Calu3 (cell line): ENCODE data around the gene RETN. TPM values are rescaled to one million over a fixed set of nuclear protein-coding genes. Genes with fewer than 3 reads are reported as not detected.
A peak's percentile ranks its signal among the peaks of the same experiment; 100 is the strongest.

ENCODE experiments used
- BruUV-seq: library from RNA; stranded (reverse); fragments of 400-500 nt; replicated peaks from 2 replicates; lab custom pipeline; 2021; lab: Mats Ljungman, UMichigan
- CTCF ChIA-PET: fragments of 300-600 bp; sonication (Branson Sonifier 250); formaldehyde crosslinking; loops from one replicate; lab custom pipeline; 2022; ENCODE audit warnings: antibody characterized with exemption; lab: Charles Lee
- DNase-seq: peaks from one replicate; pipeline ENCODE4 v3.0.0; 2022
- H3K27ac Mint-ChIP-seq: one replicate; pipeline ENCODE4 v1.8.0; 2022; ENCODE audit warnings: mixed read lengths; ENCODE audit not compliant: unreplicated experiment
- H3K27me3 Mint-ChIP-seq: one replicate; pipeline ENCODE4 v1.8.0; 2022; ENCODE audit warnings: mixed read lengths; ENCODE audit not compliant: unreplicated experiment
- H3K36me3 Mint-ChIP-seq: one replicate; pipeline ENCODE4 v1.8.0; 2022; ENCODE audit warnings: mild to moderate bottlenecking, moderate library complexity, mixed read lengths; ENCODE audit not compliant: insufficient read depth, unreplicated experiment
- H3K4me1 Mint-ChIP-seq: one replicate; pipeline ENCODE4 v1.8.0; 2022; ENCODE audit warnings: mild to moderate bottlenecking, low read depth, mixed read lengths; ENCODE audit not compliant: unreplicated experiment
- H3K4me3 Mint-ChIP-seq: one replicate; pipeline ENCODE4 v1.8.0; 2022; ENCODE audit warnings: mild to moderate bottlenecking, low read depth, moderate library complexity, mixed read lengths; ENCODE audit not compliant: unreplicated experiment
- H3K9me3 Mint-ChIP-seq: one replicate; pipeline ENCODE4 v1.8.0; 2022; ENCODE audit warnings: low read depth, mixed read lengths; ENCODE audit not compliant: unreplicated experiment
- intact Hi-C: fragments of 100-400 bp; cut with micrococcal nuclease; formaldehyde crosslinking; loops from one replicate; pipeline ENCODE4 v1.10.0; 2022; ENCODE audit not compliant: unreplicated experiment
- total RNA-seq: library from RNA; stranded (reverse); gene quantifications from 2 replicates; pipeline ENCODE4 v1.2.3, GENCODE V29; 2022
- TF ChIP-seq, protein P1 (sequence below): fragments of 200-600 bp; IDR thresholded peaks from one replicate; pipeline ENCODE4 v1.8.0; 2022; ENCODE audit warnings: antibody characterized with exemption; ENCODE audit not compliant: unreplicated experiment

RETN gene
- total RNA-seq, 1 experiment from 2014 or later, result not detected

DNA sequence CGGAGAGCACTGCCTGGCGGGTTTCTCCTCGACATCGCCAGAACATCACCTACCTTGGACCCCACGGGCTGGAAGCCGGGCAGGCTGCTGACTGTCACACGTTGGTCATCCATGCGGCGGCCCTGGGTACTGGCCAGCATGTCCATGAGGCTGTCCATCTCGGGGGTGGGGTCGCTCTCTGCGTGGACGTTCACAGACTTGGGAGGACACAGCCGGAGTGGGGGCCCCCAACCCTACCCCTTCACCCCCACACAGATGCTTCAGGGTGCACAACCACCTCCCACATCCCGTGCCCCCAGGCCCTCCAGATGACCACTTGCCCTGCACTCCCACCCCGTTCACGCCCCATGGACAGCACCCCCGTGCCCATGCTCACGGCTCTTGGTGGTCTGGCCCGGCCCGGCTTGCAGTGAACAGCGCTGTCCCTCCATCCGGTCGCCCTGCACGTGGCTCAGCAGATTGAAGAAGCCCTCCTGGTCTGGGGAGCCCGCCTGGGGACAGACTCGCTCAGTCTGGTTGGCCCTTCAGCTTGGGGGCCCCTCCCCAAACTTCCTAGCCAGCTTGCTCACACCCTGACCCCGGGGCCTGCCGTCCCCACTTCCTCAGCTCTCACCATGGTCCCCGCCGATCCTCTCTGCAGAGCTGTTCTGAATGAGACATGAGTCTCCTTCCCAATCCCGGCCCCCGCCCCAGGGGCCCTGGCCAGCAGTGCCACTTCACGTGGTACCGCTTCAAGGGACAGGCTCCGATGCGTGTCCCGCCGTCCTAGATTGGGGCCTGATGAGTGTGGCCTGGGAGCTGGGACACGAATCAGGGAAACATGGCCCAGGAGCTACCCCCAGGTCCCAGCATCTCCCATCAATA, 36.3 kb upstream of the RETN start:
- DNase-seq, result no peak
- H3K27me3 Mint-ChIP-seq, result no peaks in the 10 kb centered on the region
- H3K4me1 Mint-ChIP-seq, result peaks cover 7% of the 10 kb centered on the region
- no TSS peak for BruUV-seq
- TF ChIP-seq, protein P1, sequence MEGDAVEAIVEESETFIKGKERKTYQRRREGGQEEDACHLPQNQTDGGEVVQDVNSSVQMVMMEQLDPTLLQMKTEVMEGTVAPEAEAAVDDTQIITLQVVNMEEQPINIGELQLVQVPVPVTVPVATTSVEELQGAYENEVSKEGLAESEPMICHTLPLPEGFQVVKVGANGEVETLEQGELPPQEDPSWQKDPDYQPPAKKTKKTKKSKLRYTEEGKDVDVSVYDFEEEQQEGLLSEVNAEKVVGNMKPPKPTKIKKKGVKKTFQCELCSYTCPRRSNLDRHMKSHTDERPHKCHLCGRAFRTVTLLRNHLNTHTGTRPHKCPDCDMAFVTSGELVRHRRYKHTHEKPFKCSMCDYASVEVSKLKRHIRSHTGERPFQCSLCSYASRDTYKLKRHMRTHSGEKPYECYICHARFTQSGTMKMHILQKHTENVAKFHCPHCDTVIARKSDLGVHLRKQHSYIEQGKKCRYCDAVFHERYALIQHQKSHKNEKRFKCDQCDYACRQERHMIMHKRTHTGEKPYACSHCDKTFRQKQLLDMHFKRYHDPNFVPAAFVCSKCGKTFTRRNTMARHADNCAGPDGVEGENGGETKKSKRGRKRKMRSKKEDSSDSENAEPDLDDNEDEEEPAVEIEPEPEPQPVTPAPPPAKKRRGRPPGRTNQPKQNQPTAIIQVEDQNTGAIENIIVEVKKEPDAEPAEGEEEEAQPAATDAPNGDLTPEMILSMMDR, result no peak
- H3K9me3 Mint-ChIP-seq, result no peaks in the 10 kb centered on the region
- H3K4me3 Mint-ChIP-seq, result no peak overlapping the region
- CTCF ChIA-PET, result no interaction called here
- intact Hi-C loops, result no loop called here
- H3K36me3 Mint-ChIP-seq, result peaks cover 49% of the 10 kb centered on the region
- H3K27ac Mint-ChIP-seq, result no peak overlapping the region

DNA sequence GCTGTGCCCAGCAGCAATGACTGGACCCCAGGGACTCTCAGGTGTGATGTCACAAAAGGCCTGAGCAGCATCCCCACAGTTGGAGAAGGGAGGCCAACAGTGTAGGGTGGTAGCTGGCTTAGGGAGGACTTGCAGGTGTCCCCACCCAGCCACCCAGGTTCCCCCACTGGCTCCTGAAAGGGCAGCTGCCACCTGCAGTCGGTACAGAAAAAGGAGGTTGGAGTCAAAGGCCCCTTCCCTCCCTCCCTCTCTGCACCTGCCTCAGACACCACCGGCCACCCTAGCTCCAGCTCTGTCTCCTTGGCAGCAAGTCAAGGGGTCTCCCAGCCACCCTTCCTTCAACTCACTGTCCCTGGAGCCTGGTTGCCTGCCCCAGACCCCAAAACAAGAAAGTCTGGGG, 35.2 kb upstream of the RETN start, which contains the start of gene PCP2:
PCP2 (minus strand) TSS at position 22 of the 400 bp plus-strand sequence. CDS start 262 bp downstream, outside the sequence.
- no TSS peak for BruUV-seq
- H3K4me1 Mint-ChIP-seq, result no peaks in the 10 kb centered on the region
- TF ChIP-seq, protein P1, result no peak
- H3K27me3 Mint-ChIP-seq, result no peaks in the 10 kb centered on the region
- no peak within 1 kb of the TSS for H3K27ac Mint-ChIP-seq
- DNase-seq, result no peak
- no peak within 1 kb of the TSS for H3K4me3 Mint-ChIP-seq
- intact Hi-C loops, result no loop called here
- CTCF ChIA-PET, result no interaction called here
- H3K9me3 Mint-ChIP-seq, result no peaks in the 10 kb centered on the region
- H3K36me3 Mint-ChIP-seq, result peaks cover 53% of the 10 kb centered on the region

DNA sequence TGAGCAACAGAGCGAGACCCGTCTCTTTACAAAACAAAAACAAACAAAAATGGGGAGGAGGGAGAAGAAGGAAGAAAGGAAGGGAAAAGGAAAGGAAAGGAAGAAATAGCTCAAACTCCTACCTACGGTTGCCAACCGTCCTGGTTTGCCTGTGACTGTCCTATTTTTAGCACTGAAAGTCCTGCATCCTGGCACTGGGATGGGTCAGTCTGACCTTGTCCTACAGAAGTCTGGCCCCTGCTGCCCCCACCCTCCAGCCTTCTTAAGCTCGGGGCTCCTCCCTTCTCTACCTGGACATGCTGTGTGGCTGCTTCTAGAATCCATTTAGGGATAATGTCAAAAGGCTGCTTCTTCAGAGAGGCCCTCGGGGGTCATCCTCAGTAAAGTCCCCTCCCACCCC, 33.2 kb upstream of the RETN start:
- no peaks in the 10 kb centered on the region for H3K4me1 Mint-ChIP-seq
- TF ChIP-seq, protein P1, result no peak
- CTCF ChIA-PET, result interaction anchor here (0.5 kb wide), 1 partner anchor 67 kb away, joined by 5 read pairs; no protein-coding TSS in a partner anchor
- BruUV-seq, result no TSS peak
- H3K9me3 Mint-ChIP-seq, result peaks cover 3% of the 10 kb centered on the region
- H3K27me3 Mint-ChIP-seq, result no peaks in the 10 kb centered on the region
- peaks cover 41% of the 10 kb centered on the region for H3K36me3 Mint-ChIP-seq
- H3K4me3 Mint-ChIP-seq, result no peak overlapping the region
- DNase-seq, result no peak
- H3K27ac Mint-ChIP-seq, result no peak overlapping the region
- intact Hi-C loops, result no loop called here

DNA sequence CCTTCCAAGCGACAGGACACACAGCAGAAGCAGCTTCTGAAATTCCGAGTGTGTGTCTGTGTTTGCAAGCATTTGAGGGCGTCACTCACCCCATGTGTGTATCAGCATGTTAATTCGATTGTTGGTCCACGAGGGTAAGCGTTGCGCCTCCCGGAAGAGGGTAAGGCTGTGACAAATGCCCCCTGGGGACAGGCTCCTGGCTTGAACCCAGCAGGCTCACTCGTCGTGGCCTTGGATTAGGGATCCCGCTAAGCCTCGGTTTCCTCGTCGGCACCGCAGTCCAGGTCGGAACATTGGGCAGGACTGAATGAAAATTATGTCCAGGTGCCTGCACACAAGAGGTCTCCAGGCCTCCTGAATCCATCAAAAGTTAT, 32.5 kb upstream of the RETN start:
- Mint-ChIP-seq H3K4me1 (no peaks in the 10 kb centered on the region), H3K36me3 (peaks cover 39% of the 10 kb centered on the region), H3K4me3 (peak overlapping the region; percentile 80), H3K27ac (no peak overlapping the region), H3K9me3 (peaks cover 3% of the 10 kb centered on the region), H3K27me3 (no peaks in the 10 kb centered on the region)
- TF ChIP-seq, protein P1, result no peak
- CTCF ChIA-PET, result no interaction called here
- BruUV-seq, result no TSS peak
- intact Hi-C loops, result no loop called here
- DNase-seq, result no peak
